Hematopoietic multipotent progenitor cell treated with erythropoietin and hydrocortisone succinate and interleukin-3 and kit ligand, for 15 days (in vitro differentiated cells): ENCODE measurements around the gene TGFB1I1.
"Not testable (repeated sequence)": the region's sequence is repeated elsewhere in the genome, so short reads cannot be mapped to it uniquely, and the experiment has no call there.

Experiments used
- DNase-seq: peaks from one replicate; pipeline ENCODE4 v3.0.0-alpha.2; 2015; ENCODE audit warnings: low spot score

Gene TGFB1I1

DNA sequence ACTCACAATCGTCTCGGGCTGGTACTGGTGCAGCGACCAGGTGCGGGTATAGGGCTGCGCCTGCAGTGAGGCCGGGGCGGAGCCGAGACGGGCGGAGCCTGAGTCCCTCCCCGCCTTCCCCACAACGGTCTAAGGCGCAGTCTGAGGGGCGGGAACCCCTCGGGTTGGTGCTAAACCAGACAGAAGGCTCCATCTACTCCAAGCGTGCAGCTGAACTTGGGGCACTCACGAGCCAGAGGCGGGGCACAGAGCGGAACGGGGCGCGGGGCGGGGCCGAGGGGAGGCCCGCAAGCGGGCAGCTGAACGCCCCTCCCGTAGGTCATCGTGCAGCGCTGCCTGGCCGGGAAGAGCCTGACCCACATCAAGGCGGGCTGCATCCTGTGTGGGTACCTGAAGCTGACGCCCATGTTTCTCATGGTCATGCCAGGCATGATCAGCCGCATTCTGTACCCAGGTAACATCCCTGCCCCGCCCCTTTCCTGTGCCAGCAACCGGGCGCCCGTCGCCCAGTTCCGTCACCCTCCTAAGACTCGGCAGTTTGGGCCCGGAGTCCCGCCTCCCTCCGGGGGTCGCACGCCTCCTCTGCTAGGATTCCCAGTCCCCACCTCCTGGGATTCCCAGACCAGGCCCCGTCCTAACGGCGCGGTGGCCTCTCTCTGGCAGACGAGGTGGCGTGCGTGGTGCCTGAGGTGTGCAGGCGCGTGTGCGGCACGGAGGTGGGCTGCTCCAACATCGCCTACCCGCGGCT, 15.9 kb downstream of the TGFB1I1 start:
- DNase-seq, result peak; percentile 56

DNA sequence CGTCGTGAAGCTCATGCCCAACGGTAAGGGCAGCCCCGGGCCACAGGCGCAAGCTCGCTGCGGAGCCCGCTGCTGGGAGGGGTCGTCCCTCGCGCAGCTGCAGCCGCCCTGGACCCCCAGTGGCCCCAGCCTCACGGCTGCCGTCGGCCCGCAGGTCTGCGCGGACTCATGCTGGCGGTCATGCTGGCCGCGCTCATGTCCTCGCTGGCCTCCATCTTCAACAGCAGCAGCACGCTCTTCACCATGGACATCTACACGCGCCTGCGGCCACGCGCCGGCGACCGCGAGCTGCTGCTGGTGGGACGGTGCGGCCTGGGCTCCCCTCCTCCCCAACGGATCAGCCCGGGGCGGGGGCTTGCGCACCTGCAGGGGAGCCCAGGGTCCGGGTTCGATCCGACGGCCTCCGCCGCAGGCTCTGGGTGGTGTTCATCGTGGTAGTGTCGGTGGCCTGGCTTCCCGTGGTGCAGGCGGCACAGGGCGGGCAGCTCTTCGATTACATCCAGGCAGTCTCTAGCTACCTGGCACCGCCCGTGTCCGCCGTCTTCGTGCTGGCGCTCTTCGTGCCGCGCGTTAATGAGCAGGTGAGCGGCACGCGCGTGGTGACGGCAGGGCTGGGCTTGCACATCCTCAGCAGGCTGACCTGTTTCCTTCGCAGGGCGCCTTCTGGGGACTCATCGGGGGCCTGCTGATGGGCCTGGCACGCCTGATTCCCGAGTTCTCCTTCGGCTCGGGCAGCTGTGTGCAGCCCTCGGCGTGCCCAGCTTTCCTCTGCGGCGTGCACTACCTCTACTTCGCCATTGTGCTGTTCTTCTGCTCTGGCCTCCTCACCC, 16.7 kb downstream of the TGFB1I1 start:
- DNase-seq, result no peak

DNA sequence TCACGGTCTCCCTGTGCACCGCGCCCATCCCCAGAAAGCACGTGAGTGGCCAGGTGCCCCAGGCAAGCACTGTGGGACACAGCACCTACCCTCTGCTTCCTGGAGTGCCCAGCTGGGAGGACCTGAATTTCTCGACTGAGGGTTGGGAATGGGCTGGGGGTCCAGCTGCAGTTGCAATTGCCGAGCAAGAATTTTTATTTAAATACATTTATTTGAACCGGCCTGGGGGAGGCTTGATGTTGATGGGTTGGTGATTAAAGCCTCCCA, 17.3 kb downstream of the TGFB1I1 start:
- DNase-seq, result no peak

DNA sequence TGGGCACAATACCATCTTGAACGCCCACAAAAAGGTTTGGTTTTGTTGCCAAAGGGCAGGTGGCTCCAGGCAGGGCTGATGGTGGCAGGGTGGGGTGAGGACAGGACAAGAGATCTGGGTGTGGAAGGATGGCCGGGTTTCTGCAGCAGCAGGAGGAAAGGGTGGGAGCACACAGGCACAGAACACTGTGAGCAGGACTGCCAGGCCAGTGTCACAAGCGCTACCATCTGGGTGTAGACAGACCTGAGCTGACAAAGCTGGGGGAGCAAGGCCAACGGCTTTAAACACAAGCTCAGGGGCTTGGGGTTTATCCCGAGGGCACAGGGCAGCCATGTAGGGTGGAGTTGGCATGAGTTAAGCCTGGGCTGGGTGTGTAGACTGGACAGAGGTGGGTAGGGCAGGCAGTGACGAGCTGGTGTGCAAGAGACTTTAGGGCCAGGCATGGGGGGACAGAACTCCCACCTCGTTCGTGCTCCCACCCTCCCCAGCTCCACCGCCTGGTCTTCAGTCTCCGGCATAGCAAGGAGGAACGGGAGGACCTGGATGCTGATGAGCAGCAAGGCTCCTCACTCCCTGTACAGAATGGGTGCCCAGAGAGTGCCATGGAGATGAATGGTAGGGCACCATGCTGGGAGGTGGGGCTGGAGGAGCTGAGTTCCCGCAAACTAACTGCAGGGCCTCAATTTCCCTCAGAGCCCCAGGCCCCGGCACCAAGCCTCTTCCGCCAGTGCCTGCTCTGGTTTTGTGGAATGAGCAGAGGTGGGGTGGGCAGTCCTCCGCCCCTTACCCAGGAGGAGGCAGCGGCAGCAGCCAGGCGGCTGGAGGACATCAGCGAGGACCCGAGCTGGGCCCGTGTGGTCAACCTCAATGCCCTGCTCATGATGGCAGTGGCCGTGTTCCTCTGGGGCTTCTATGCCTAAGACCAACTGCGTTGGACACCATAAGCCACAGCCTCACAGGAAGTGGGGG, 17.9 kb downstream of the TGFB1I1 start:
- no peak for DNase-seq

DNA sequence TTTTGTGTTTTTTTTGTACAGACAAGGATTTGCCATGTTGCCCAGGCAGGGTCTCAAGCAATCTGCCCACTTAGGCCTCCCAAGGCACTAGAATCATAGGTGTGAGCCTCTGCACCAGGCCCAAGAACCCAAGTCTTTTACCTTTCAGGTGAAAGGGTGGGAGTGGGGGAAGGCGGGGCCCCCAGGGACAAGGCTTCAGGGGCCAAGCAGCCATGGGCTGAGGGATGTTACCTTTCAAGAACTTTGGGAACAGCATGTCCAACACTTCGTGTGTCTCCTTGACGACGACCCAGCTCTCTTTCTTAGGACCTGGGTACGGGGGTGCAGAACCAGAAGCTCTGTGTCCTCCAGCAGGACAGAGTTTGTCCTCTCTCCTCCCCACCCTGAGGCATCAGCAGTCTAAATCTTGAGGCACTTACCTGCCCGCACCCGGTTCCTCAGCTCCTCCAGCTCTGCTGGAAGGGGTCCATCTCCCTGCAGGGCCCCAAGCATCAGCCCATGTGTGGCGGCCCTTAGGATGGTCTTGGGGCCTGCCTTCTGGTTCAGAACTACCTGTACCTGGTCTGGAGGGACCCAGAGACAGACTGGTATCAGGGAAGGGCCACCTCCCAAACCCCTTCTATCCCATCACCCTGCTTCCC, 19.9 kb downstream of the TGFB1I1 start:
- no peak for DNase-seq

DNA sequence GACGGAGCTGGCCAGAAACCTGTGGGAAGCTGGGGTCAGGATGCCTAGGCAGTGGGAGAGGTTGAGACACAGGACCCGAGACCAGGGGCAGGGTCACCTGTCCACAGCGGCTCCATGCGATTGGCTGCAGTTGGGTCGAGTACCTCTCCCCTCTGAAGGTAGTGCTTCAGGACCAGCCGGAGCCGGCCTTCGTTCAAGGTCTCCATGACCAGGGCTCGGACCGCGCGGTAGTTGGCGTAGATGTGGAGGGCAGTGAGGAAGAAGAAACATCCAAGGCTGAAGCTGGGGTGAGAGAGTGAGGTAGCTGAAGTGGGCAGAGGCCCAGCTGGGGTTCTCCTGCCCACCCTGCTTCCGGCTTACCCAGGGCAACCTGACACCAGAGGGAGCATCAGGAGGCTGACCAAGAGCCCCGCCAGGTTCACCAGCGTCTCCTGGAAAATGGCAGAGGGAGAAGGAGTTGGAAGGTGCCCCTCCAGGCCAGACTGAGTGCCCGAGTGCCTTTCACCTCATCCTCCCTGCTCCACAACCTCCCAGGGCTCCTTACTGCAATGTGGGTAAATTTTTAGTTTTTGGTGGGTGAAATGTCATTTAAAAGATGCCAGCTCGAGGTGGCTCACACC, 21.7 kb downstream of the TGFB1I1 start:
- DNase-seq, result no peak

DNA sequence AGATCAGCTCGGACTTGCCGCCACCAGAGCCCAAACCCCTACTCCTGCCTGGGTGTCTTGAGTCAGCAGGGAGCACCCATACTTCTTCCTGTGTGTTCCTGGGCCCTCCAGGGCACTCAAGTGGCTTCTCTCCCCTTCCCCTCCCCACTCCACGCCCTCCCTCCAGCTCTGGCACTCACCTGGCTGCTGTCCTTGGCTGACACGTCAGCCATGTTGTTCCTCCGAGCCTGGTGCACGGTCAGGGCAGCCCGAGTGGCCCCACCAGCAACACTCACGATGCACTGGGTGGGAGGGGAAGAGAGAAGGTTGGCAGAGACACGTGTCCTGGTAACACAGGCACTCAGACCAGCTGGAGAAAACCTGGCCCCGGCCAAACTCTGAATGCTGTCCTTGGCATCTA, 24.7 kb downstream of the TGFB1I1 start:
- DNase-seq, result no peak

DNA sequence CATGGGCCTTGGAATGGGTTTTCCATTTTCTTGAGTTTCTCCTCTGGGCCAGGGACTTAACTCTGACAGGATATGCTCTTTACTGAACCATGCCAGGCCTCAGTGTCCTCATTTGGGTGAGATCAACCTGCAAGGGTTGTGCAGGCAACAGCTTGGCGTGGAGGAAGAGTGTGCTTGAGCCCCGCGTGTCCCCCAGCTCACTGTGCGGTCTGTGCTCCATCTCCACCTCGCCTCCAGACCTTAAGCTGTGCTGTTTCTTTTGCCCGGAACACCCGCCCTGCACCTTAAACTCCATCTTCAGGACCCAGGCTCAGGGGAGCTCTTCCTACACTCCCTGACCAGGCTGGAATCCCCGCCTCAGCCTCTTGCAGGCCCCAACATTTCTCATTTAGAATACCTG, 26.5 kb downstream of the TGFB1I1 start:
- no peak for DNase-seq

DNA sequence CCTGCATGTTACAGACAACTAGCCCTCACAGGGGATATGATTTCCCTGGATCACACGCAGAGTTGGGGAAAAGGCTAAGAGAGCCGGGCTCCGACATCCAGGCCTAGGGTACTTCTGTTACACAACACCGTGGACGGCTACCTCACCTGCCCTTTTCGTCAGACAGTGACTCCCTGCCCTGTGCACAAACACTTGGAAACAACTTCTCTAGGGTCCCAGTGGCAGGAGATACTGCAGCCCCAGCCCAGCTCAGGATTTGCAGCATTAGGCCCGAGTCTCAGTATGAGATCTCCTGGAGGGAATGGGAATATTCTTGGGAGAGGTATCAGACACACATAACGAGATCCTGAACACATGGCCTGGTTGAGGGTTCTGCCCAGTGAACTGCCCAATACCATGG, 28.0 kb downstream of the TGFB1I1 start:
- no peak for DNase-seq

DNA sequence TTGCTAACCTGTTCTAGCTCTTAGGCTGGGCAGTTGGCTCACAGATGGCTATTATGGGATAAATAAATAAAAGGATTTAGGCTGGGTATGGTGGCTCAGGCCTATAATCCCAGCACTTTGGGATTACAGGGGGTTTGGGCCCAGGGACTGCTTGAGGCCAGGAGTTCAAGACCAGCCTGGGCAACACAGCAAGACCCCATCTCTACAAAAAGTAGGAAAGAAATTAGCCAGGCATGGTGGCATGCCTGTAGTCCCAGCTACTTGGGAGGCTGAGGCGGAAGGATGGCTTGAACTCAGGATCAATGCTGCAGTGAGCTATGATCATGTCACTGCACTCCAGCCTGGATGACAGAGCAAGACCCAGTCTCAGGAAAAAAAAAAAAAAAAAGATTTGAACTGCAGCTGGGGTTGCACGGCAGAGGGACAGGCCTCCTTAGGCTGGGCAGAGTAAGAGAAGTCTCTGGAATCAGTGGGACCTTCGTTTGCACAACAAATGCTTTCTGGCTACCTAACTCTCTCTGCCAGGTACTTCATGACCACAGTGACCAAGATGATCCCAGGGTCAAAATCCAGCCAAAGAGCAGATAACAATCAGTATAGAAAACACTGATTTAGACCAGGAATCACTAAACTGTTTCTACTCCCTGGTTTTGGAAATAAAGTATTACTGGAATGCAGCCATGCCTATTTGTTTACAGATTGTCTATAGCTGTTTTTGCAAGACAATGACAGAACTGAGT, 29.4 kb downstream of the TGFB1I1 start:
- no peak for DNase-seq

DNA sequence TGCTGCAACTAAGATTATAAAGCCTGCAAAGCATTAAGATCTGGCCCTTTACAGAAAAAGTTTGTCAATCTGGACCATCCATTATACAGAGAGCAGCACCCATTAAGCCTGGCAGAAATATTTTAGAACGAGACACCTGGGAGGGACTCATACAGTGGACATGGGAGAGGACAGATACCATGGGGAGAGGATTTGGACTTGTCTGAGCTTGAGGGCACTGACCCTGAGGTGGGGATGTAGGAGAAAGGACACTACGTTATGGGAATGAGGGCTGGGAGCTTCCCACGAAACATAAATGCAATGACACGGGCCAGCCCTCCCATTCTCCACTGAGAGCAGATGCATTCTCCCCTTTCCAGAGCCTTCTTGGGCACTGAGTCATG, 30.0 kb downstream of the TGFB1I1 start:
- DNase-seq, result no peak

DNA sequence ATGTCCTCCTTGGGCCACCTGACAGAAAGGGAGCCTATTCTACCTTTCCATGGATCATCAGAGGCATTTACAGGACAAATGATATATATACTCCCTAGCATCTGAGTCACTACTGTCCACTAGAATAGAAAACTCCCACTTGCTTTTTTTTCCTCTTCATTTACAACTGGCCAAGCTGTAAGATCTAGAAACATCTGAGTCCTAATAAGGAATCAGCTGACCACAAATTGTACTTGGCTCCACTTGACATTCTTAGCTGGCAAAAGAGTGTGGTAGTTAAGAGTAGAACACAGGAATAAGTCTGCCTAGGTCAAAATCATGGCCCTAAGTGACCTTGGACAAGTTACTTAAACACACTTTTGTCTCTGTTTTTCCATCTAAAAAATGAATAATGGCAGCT, 31.0 kb downstream of the TGFB1I1 start:
- no peak for DNase-seq

DNA sequence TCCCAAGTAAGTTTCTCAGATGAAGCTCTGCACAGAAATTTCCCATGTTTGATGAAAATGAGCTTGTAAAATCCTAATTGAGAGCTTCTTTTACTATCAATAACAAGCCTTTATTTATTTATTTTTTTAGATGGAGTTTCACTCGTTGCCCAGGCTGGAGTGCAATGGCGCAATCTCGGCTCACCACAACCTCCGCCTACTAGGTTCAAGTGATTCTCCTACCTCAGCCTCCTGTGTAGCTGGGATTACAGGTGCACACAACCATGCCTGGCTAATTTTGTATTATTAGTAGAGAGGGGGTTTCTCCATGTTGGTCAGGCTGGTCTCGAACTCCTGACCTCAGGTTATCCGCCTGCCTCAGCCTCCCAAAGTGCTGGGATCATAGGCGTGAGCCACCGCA, 31.6 kb downstream of the TGFB1I1 start:
- DNase-seq, result not testable (repeated sequence)

DNA sequence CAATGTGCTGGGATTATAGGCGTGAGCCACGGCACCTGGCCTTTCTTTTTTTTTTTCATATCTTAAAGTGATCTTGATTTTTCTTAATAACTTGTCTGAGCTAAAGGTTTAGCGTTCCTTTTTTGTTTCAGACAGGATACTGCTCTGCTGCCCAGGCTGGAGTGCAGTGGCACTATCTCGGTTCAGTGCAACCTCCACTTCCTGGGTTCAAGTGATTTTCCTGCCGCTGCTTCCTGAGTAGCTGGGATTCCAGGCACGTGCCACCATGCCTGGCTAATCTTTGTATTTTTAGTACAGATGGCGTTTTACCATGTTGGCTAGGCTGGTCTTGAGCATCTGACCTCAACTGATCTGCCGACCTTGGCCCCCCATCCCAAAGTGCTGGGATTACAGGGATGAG, 32.2 kb downstream of the TGFB1I1 start:
- no peak for DNase-seq

DNA sequence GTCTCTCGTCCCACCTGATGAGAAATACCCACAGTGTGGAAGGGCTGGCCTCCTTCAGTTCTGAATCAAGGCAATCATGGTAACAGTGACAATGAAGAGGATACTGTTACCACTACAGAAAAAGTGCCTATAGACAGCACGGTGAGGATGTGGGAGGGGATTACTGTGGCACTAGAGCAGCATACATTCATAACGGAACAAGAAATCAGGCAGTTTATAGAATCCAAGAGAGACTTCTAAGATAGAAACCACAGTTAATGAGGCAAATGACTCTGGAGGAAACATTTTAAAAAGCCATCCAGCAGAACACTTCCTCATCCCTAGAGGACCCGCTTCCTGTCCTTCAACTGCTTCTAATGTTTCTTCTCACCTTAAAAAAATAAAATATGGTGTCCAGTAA, 33.5 kb downstream of the TGFB1I1 start:
- DNase-seq, result no peak

DNA sequence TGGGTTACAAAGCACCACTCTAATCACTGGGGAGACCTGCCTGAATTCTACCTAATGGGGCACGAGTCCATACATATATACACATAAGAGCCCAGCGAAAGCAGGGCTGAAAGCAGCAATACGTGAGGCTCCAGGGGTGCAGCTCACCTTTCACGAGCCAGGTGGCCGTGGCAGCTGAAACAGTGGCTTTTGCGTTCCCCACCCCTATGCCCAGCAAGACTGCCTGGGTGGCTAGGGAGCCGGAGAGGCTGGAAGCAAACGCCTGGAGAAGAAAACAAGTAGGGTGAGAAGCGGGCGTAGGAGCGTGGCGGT, 35.6 kb downstream of the TGFB1I1 start:
- DNase-seq, result no peak

DNA sequence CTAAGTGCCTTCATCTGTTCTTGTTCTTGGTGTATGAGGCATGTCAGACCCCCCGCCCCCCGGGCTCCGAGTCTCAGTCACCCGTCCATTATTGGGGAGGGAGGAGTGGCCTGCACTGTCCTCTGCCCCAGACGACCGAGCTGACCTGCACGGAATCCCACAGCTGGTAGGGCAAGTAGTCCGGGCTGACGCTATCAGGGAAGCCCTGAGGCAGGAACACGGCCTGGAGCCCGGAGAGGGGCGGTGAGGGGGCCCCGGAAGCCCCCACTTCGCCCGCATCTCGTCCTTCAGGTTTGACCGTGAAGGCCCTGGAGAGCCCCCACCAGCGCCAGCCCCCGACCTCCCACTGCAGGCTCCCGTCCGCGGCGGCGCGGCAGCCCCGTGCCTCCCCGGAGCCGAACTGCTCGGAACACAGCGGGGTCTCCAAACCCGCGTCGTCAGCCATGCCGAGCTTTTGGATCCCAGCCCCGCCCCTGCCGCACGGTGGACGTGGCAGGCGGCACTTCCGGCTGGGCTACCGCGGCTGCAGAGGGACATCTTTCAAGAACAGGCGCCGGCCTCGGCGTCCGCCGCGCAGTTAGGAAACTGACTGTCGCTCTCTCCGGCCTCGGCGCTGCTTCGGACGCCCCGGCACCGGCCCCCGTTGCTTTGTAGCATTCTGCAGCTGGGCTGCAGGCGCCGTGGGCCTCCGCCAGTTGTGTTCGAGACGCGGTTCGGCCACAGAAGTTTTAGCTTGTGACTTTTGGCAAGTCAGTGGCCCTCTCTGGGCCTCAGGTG, 36.2 kb downstream of the TGFB1I1 start, which contains the start of gene RUSF1:
TSS of gene RUSF1 (minus strand) at position 463 of the 777 bp plus-strand sequence. CDS start at position 445, 18 bp downstream.
- peak; percentile 86 for DNase-seq

DNA sequence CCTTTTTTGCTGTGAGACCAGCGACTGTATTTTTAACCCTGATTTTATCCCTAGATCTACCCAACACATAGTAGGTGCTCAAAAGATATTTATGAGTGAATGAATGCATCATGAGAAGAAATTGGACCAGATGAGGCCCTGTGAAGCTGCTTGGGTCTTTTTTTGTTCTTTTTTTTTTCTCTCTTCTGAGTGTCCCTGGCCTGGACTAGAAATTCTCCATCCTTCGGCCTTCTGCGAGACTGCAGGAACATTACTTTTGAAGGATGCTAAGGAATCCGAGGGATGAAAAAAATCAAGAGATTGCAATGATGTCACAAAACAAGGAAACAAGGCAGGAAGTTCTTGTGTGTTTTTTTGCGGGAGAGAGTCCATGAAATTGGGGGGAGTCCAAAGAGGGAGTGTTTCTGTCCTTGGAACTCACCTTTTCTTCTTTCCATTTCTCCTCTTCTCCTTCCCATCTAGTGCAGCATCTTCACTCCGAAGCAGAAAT, 36.8 kb downstream of the TGFB1I1 start:
- no peak for DNase-seq

DNA sequence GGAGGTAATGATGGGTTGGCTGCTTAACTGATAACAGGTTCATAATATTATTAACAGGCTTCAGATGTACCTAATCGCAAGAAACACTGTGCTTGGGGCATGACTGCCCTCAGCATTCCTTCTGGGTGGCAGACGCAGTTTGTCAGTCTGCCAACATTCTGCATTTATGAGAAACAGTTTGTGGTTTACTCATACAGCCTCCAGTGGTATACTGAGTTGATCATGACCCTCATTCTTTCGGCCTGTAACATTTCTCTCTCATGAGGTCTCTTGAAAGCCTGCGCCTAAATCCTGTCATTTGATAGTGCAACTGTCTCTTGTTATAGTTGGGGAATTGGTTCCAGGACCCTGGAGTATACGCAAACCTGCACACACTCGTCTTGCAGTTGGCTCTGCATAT, 41.2 kb downstream of the TGFB1I1 start:
- DNase-seq, result peak; percentile 35

DNA sequence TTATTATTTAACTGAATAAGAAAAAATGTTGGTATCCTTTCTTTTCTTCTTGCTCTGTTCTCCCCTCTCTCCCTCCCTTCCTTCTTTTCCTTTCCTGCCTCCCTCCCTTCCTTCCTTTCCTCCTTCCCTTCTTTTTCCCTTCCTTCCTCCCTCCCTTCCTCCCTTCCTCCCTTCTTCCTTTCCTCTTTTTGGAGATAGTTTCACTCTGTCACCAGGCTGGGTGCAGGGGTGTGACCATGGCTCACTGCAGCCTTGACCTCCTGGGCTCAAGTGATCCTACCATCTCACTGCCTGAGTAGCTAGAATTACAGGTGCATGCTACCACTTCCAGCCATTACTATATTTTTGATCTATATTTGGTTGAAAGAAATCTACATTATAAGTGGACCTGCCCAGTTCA, 41.9 kb downstream of the TGFB1I1 start:
- no peak for DNase-seq
